Hematopoietic multipotent progenitor cell (in vitro differentiated cells): ENCODE data around the gene EIF3K. TPM values are rescaled to one million over a fixed set of nuclear protein-coding genes. Genes with fewer than 3 reads are reported as not detected.
A peak's percentile ranks its signal among the peaks of the same experiment; 100 is the strongest.
"Not testable (repeated sequence)": the region's sequence is repeated elsewhere in the genome, so short reads cannot be mapped to it uniquely, and the experiment has no call there.

ENCODE experiments used
- DNase-seq, 3 donors: peaks; one replicate each; pipeline ENCODE4 v3.0.0-alpha.2; 2011 to 2015; ENCODE audit warnings: low read depth in 2 of 3, low spot score in 2 of 3
- total RNA-seq: library from RNA; depleted of rRNA; stranded (reverse); fragments of >200 nt; gene quantifications from one replicate; pipeline ENCODE4 v1.2.3, GENCODE V29; 2012

The EIF3K gene
- 831 TPM for total RNA-seq

- DNase-seq, result peak; percentile 98 to 99 (median 98)
These were observed at the start of gene EIF3K for GRCh38 chr19:38618590-38619360. Gene EIF3K (plus strand): TSS chr19:38619188. CDS start chr19:38619269, 81 bp downstream.

DNA sequence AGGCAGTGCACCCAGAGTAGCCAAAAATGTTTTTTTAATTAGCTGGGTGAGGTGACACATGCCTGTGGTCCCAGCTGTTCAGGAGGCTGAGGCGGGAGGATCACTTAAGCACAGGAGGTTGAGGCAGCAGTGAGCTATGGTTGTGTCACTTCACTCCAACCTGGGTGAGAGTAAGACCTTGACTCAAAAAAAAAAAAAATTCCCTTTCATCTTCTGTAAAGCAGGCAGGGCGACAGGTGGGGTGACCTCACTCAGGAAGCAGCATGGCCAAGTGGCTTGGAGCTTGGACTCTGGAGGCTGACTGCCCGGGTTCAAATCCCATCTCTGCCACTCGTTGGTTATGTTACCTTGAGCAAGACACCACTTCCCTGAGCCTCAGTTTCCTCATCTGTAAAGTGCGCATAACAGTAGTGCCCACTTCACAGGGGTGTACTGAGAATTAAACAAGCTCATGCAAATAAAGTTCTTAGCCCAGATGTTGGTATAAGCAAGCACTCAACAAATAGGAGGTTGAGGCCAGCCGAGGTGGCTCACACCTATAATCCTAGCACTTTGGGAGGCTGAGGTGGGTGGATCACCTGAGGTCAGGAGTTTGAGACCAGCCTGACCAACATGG, 49.5 kb upstream of the EIF3K start:
- no peak for DNase-seq

DNA sequence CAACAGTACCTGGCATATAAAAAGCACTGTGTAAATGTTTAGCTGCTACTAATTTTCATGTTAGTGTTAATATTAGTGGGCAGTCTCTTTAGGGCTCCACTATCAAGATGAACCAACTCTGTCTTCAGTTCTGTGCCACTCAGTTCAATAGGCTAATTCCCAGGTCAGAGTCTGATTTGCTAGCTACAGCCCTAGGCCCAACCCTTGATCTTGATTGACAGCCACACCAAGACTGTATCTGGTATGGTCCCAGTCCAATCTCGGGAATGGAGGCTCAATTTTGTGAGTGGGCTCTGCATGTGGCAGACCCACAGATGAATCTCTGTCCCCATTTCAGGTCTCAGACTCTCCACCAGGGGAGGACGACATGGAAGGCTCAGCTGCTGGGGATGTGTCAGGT, 47.3 kb upstream of the EIF3K start:
- DNase-seq, result no peak

GRCh38 chr19:38577826-38578225, 41.2 kb upstream of the EIF3K start:
- no peak for DNase-seq

DNA sequence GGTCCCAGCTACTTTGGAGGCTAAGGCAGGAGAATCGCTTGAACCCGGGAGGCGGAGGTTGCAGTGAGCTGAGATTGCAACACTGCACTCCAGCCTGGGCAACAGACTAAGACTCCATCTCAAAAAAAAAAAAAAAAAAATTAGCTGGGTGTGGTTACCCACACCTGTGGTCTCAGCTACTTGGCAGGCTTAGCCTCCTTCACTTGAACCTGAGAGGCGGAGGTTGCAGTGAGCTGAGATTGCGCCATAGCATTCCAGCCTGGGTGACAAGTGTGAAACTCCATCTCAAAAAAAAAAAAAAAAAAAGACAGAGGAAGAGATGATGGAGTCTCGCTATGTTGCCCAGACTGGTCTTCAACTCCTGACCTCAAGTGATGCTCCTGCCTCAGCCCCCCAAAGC, 39.7 kb upstream of the EIF3K start:
- not testable (repeated sequence) for DNase-seq

- no peak for DNase-seq
These were observed 38.9 kb upstream of the EIF3K start for GRCh38 chr19:38580080-38580479.

DNA sequence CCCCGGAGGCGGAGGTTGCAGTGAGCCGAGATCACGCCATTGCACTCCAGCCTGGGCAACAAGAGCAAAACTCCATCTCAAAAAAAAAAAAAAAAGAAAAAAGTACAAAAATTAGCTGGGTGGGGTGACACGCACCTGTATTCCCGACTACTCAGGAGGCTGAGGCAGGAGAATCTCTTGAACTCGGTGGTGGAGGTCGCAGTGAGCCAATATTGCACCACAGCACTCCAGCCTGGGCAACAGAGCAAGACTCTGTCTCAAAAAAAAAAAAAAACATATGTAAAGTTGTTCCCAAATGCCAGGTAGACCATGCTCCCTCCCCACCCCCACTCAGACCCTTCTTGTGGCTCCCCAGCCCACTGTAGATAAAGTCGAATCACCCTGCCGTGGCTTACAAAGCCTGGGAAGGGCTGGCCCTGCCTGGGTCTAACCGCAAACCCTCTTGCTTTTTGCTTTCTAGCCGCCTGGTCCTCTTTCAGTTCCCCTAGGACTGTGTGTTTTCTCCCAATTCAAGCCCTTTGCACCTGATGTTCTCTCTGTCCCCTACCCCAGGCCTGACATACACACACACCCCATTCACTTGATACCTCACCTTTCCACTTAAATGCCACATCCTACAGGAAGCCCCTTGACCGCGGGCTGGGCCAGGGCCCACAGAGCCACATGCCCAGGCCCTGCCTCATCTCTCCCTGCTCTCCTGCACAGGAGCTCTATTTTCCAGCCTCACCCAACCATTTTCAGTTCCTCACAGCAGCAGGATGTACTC, 35.6 kb upstream of the EIF3K start:
- no peak for DNase-seq

GRCh38 chr19:38583985-38584305, 35.0 kb upstream of the EIF3K start:
- DNase-seq, result no peak

DNA sequence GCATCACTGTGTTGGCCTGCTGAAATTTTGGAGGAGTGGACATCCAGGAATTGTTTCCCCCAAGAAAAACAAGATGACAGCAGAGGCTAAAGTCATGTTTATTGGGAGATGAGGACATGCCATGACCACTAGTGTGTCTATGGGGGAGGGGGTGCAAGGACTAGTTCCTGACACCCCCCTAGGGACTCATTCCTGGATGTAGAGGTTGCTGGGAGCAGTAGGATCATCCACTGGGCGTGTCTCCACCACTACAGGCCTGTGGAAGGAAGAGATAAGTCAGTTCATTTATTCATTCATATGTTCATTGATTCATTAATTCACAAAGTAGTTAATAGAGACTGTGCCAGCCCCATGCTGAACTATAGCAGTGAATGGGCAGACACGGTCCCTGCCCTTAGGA, 31.4 kb upstream of the EIF3K start:
- DNase-seq, result no peak

DNA sequence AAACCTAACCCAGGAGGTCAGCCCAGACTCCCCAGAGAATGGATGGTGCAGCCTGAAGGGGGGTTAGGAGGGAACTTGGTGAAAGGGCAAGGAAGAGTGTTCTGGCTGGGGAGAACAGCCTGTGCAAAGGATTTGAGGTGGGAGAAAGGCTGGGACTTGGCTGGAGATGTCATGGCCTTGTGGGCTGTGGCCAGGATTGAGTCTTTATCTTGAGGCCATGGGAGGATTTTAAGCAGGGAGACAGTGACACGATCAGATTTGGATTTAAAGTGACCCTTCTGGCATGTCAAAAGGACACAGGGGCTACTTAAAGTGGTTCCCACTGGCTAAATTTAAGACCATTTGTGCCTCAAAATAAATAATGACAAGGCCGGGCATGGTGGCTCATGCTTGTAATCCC, 30.9 kb upstream of the EIF3K start:
- DNase-seq, result no peak

DNA sequence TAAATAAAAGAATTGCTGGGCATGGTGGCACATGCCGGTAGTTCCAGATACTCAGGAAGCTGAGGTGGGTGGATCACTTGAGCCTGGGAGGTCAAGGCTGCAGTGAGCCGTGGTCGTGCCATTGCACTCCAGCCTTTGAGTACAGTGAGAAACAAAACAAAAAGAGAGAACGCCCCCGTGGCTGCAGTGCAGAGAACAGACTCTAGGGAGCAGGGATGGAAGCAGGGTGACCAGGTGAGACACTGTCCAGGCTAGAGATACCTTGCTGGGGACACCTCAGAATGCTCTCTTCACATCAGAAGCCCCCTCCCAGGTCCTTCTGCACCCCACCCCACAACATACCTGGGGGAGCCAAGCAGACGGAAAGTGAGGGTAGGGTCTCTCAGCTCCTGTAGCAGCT, 26.0 kb upstream of the EIF3K start:
- no peak for DNase-seq

DNA sequence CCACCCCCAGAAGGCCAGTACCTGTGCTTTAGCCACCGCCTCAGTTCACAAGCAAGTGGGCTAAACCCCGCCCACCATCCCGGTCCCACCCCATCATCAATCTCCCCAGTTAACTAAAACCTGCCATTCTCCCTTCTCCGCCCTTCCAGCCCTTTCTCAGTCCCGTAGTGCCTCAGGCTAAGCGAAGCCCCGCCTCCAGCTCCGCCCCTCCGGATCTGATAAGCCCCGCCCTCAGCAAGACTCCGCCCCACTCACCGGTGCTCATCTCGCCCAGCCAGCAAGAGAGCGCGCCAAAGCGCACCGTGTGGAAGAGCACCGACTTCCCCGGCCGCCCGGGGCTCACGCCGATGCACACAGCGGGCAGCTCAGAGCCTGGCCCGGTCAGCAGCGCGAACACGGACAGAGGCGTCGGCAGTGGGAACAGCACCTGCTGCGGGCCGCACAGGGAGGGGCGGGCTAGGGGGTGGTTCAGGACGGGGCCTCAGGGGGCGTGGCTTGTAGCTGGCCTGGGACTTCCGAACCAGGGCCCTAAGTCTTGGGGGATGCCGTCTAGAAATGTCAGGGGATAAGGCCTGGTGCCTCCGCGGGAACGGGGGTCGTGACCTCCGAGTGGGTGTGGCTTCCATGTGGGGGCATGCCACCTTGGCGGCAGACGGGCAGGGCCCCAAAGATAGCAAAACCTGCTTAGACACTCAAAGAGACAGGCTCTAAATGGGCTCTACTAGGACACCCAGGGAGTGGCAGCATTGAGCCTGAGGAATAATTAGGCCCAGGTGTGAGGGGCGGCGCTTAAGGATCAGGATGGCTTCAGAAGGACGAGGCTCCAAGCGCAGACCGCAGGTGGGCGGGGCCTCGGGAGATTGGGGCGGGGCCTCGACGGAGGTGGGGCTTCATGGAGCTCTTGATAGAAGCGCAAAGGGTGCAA, 22.7 kb upstream of the EIF3K start:
- DNase-seq, result no peak

- no peak for DNase-seq
These were observed 21.9 kb upstream of the EIF3K start for GRCh38 chr19:38597075-38597474.

- no peak for DNase-seq
These were observed 19.3 kb upstream of the EIF3K start for GRCh38 chr19:38599722-38600121.

- not testable (repeated sequence) for DNase-seq
These were observed 16.1 kb upstream of the EIF3K start for GRCh38 chr19:38602856-38603255.

DNA sequence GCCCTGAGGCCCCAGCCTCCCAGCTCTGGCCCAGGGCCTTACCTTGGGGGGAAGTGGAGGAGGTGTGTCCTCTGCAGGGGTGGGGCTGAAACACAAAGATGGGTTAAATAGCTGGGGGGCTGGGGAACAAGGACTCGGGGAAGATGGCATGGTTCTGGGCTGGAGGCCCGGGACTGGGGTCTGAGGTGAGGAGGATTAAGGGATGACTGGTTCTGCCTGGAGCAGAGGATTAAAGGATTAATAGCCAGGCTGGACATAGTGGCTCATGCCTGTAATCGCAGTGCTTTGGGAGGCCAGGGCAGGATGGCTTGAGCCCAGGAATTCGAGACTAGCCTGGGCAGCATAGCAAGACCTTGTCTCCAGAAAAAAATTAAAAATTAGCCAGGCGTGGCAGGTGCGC, 12.9 kb upstream of the EIF3K start:
- DNase-seq, result no peak

- no peak for DNase-seq
These were observed 4.7 kb upstream of the EIF3K start for GRCh38 chr19:38614289-38614688.

DNA sequence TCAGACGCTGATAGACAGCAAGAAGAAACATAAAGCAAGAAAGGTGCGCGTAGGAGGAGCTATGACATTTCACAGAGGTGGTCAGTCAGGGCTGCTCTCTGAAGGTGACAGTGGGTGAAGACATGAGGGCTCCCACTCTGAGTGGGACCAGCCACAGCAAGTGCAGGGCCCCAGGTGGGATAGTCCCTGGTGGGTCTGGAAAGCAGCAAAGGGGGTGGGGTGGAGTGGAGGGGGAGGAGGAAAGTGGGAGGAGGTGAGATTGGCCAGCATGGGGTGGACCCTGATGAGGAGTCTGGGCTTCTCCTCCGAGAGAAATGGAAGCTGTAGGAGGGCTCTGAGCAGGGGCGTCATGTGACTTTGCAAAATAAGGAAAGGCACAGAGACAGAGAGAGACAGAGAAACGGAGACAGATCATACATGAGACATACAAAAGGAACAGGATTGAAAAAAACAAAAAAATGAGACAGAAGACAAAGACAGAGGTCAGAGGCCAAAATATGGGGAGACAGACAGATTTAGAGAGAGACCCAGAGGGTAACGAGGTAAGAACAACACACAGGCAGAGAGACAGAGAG, 3.9 kb upstream of the EIF3K start:
- DNase-seq, result no peak

DNA sequence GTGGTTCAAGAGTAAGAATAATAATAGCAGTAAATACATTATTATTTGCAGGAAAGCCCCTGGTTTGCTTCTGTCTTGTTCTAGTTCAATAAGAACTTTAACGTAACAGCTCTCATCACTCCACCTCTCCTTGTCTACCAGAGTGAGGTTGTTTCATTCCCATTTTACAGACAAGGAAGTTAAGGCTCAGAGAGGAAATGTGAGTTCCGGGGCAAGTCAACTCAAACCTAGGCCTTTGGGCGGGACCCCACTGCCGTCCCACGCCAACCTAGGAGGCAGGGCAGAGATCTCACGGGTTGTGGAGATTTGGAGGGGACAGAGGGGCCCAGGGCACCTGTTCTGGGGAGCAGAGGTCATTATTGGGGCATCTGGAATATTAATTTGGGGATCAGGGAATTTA, 2.7 kb upstream of the EIF3K start:
- no peak for DNase-seq

DNA sequence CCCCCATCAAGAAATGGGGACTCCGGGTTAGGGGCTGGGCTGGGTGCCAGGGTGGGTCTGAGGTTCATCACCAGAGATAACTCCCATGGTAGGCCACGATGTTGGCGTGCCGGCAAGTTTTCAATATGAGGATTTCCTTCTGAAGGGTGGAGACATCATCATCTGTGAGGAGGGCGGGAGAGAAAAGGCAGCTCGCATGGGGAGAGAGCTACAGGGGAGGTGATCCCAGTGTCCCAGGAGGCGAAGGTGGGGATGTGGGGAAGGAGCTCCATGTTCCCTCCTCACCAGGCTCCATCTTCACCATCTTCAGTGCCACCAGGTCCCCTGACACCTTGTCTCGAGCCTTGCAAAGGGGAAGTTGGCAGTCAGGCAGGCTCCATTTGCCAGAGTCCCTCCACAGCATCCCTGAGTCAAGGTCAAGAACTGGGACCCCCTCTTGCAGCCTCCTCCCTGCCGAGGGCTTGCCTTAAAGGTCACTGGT, 1.7 kb upstream of the EIF3K start:
- peak in 2 of 3 donors; percentile 26 to 46 for DNase-seq
